GM19467 (cell line): ENCODE data around the gene METTL26.

Source experiments
- ATAC-seq: cut with Tn5 transposase; IDR thresholded peaks from one replicate; pipeline ENCODE4 v1.9.1; 2021; ENCODE audit warnings: mild to moderate bottlenecking, moderate library complexity; ENCODE audit not compliant: unreplicated experiment

Gene METTL26

DNA sequence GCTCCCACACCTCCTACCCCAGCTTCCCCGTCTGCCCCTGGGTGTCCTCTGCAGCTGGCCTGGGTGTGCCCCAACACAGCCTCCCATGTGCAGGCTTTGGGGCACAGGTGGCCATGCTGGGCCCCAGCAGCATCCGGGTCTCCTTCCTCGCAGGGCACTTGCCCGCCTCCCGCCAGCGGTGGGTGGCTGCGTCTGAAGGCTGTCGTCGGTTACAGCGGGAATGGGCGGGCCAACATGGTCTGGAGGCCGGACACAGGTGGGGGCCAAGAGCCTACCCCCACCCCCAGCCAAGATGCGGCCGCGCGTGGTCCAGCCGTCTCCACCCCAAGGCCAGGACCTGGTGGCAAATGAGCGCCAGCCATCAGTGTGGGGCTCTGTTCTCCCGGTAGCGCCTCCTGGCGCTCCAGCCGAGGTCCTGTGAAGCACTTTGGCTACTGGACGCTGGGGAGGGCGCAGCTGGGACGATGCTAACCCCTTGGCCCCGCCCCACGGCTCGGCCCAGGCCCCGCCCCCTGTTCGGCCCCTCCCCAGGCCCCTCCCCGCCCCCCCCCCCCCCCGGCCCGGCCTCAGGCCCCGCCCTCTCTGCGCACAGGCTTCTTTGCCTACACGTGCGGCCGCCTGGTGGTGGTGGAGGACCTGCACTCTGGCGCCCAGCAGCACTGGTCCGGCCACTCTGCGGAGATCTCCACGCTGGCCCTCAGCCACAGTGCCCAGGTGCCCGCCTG lies 24.5 kb upstream of the METTL26 start:
- no peak for ATAC-seq

- ATAC-seq = no peak
These were observed 24.0 kb upstream of the METTL26 start for GRCh38 chr16:660132-660458.

- ATAC-seq = no peak
These were observed 23.5 kb upstream of the METTL26 start for GRCh38 chr16:659618-660017.

DNA sequence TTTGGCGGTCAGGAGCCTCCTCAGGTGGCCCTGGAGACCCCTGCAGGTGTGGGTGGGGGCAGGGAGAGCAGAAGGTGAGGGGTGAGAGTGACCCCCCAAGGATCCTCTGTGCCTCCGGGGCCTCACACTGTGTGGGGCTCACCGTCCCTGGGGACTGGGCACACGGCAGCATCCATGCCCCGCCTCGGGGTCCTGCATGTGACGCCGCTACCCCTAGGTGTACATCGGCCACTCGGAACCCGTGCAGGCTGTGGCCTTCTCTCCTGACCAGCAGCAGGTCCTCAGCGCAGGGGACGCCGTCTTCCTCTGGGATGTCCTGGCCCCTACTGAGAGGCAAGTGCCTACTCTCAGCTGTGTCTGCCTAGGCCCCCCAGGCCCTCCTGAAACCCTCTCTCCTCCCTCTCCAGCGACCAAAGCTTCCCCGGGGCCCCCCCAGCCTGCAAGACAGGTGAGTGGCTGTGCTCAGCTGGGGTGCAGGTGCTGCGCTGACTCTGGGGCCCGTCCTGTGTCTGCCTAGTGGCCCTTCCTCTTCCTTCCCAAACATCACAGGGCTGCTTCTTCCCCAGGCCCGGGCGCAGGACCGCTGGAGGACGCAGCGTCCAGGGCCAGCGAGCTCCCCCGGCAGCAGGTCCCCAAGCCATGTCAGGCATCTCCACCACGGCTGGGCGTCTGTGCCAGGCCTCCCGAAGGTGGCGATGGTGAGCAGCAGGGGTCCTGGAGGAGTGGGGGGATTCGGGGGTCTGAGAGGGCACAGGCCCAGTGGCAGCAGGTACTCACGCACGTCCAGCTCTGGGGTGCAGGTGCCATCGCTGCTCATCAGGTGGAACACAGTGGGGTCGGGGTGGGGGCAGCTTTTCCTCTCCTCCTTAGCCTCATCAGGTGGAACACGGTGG lies 22.8 kb upstream of the METTL26 start:
- ATAC-seq = no peak

DNA sequence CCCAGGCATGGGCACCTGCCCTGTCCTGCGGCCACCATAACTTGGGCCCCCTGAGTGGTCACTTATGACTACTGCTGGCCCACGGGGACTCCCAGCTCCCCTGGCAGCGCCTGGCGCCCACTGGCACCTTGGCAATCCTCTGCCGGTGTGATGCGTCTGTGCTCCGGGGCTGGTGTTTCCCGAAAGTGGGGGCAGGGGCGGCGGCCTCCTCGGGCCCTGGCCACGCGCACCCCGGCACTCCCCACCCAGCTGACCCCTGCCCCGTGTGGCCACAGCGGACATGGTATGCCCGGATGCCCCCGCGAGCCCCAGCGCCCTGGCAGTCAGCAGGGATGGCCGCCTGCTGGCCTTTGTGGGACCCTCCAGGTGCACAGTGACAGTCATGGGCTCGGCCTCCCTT lies 21.4 kb upstream of the METTL26 start:
- ATAC-seq = no peak

GRCh38 chr16:654034-654433 lies 17.9 kb upstream of the METTL26 start:
- ATAC-seq = no peak

DNA sequence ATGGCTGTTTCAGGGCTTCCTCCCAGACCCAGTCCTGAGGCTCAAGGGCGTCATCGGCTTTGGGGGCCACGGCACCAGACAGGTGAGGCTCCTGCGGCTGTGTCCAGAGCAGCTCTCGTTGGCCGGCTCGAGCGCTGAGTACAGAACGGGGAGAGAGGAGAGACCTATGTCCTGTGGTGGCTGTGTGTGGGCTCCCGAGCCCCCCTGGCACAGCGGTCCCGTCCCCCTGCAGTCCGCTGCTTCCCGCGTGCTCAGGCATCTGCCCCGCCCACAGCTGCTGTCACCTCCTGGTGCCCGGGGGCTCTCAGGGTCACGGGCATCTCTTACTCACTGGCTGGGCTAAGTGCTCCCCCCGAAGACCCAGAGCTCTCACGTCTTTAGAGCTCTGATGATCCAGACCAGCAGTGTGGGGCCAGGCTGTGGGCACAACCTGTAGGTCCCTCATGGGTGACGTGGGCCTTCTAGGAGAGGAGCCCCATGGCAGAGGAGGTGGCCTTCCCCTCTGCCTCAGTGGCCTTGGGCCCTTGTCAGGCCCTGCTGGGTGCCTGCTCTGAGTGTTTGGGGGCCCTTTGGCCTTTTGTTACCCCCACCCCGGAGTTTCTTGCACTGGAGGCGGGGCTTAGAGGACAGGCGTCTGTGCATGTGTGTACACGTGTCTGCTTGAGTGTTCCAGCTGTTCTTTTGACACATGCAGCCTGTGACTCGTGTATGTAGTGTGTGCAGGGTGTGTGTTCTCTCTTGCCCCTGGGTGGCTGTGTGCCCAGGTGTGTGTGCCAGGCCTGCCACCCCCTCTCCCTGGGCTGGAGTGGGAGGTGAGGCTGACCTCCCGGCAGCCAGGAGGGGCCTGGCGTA lies 16.6 kb upstream of the METTL26 start:
- ATAC-seq = no peak

DNA sequence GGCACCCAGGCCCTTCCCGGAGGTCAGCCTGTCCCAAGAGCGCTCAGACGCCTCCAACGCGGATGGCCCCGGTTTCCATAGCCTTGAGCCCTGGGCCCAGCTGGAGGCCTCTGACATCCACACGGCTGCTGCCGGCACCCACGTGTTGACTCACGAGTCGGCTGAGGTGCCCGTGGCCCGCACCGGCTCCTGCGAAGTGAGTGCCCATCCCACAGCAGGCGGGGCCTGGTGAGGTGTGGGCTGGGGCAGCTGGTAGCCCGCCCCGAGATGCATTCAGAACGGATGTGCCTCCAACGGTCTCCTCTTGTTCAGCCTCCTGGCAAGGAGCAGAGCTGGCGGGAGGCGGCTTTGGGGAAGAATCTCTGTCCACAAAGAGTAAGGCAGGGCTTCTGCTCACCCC lies 15.7 kb upstream of the METTL26 start:
- ATAC-seq = no peak

DNA sequence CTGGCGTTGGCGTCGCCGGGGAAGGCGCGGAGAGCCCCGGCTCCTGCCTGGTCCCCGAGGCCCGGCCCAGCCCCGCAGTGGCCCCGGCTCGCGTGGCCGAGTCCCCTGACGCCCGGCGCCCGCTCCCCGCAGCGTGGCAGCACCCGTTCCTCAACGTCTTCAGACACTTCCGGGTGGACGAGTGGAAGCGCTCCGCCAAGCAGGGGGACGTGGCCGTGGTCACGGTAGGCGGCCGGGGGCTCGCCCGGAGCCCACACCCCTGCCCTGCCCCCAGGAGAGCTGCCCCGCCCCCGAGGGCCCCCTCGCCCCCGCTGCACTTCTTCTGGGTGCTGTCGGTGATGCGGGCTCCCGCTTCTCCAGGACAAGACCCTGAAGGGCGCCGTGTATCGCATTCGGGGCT lies 13.5 kb upstream of the METTL26 start:
- ATAC-seq = no peak

- peak; percentile 74 for ATAC-seq
These were observed 12.9 kb upstream of the METTL26 start, which contains the start of gene WDR90 for GRCh38 chr16:648781-649589. Gene WDR90 (plus strand): TSS chr16:649365. CDS start chr16:649417, 52 bp downstream.

GRCh38 chr16:648071-648780 lies 12.1 kb upstream of the METTL26 start:
- ATAC-seq = no peak

DNA sequence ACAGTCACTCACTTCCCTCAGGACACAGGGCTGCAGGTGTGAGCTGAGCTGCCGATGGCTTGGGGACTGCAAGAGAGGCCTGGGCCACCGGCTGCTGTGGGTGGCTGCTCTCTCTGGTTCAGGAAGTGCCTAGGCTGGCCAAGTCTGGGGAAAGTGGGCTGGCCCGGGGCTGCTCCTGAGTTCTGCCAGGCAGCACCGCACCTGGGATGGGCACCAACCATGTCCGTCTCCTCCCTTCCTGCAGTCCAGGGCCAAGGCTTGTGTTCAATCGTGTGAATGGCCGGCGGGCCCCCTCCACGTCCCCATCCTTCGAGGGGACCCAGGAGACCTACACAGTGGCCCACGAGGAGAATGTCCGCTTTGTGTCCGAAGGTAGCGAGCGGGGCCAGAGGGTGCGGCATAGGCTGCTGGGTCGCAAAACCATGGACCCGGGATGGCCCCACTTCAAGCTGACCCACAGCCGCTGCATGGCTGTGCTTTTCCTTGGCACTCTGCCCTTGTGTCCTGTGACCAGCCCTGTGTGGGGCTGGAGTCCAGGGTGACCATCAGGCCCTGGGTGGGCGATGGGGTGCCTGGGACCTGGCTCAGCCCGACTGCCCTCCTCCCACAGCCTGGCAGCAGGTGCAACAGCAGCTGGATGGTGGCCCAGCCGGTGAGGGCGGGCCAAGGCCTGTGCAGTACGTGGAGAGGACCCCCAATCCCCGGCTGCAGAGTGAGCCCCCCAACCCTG lies 11.2 kb upstream of the METTL26 start:
- no peak for ATAC-seq

- ATAC-seq = no peak
These were observed 10.6 kb upstream of the METTL26 start for GRCh38 chr16:646679-647172.

DNA sequence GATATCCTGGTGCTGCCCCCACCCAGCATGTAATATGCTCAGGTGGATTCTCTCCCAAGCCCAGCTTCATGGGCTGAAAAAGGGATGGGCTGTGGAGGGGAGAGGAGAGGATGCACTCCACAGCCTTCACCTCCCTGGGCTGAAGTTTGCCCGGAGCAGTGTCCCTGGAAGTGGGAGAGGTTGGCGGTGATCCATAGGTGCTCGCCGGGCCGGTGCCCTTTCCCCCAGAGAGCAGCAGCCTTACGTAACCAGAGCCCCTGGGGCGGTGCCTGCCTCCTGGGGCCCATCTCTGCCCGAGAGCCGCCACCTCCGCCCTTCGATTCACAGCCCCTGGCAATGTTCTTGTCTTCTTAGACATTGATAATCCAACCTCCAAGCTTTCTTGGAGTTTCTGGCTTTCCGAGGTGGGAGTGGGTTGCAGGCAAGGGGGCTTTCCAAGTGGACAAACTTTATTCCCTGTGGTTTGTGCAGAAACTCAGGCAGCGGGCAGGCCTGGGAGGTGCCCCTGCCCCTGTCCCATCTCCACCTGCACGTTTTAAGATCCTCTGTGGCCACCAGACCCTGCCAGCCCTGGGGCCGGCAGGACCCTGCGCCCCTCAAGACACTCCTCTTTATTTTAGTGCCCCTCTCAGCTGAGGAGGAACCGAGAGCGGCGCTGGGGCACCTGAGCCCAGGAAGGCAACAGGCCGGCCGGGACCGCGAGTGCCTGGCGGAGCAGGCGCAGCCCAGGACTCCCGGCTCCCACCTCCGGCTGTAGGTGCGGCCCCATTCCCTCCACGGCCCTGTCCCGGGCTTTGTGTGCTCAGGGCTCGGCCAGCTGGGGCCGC lies 10.0 kb upstream of the METTL26 start:
- ATAC-seq = no peak

DNA sequence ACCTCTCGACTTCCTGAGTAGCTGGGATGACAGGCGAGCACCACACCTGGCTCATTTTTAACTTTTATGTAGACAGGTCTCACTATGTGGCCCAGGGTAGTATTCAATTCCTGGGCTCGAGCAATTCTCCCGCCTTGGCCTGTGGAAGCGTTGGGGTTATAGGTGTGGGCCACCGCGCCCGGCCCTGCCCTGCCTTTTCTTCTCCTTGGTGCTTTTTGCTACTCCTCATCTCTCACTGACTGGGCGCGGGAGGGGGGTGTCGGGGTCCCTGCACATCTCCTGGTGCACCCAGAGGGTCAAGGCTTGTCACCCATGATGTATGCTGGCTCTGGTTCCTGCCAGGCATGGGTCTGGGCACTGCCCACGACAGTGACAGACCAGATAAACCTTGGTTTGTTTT lies 8.5 kb upstream of the METTL26 start:
- ATAC-seq = no peak

GRCh38 chr16:643050-643368 lies 6.9 kb upstream of the METTL26 start:
- no peak for ATAC-seq

GRCh38 chr16:642189-643049 lies 6.3 kb upstream of the METTL26 start:
- no peak for ATAC-seq
